ENCODE results near the gene PLIN4.

DNA sequence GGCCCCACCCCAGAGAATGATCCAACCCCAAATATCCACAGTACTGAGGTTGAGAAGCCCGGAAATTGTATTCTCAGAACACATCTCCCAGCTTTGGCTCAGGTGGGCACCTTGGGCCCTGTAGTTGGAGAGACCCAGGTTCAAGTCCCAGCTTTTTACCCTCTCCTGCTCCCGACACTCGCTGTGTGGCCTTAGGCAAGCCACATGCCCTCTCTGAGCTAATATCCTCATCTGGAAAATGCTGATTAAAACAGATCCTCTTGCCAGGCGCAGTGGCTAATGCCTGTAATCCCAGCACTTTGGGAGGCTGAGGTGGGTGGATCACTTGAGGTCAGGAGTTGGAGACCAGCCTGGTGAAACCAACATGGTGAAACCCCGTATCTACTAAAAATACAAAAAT is 2.6 kb downstream of the PLIN4 start:
- TF ChIP-seq PATZ1 (CRISPR knock-in tag; IDR thresholded peaks at IDR 0.05; ENCODE audit: borderline replicate concordance) (no peak), TCF4 (CRISPR knock-in tag; IDR thresholded peaks at IDR 0.05; ENCODE audit: borderline replicate concordance) (no peak), BACH2 (CRISPR knock-in tag; IDR thresholded peaks at IDR 0.05; ENCODE audit: borderline replicate concordance) (no peak), OSR1 (CRISPR knock-in tag; IDR thresholded peaks at IDR 0.05) (no peak), ZNF8 (CRISPR knock-in tag; IDR thresholded peaks at IDR 0.05) (no peak), CREB5 (CRISPR knock-in tag; IDR thresholded peaks at IDR 0.05; ENCODE audit: low read depth) (no peak), ZNF70 (CRISPR knock-in tag; IDR thresholded peaks at IDR 0.05) (no peak)
